Muscle of arm (tissue), 12 donors: ENCODE results near the gene ZEB1. TPM values are rescaled to one million over a fixed set of nuclear protein-coding genes. Genes with fewer than 3 reads are reported as not detected.
"Not testable (repeated sequence)": the region's sequence is repeated elsewhere in the genome, so short reads cannot be mapped to it uniquely, and the experiment has no call there.

ENCODE experiments used
- DNase-seq: peaks from one replicate; pipeline ENCODE4 v3.0.0-alpha.2; 2013
- polyA plus RNA-seq, 12 donors: library from polyadenylated mRNA; unstranded; fragments of 120-200 nt; gene quantifications; one replicate each; pipeline ENCODE4 v1.2.1, GENCODE V29; 2013; ENCODE audit not compliant: insufficient read length in 12 of 12

The ZEB1 gene
- polyA plus RNA-seq, 12 donors: 58.3 to 98.6 (median 76.7) TPM; not detected in 1

- DNase-seq: no peak
Observed at GRCh38 chr10:31317171-31317570, 1.8 kb upstream of the ZEB1 start.

GRCh38 chr10:31317652-31318381 is 1.2 kb upstream of the ZEB1 start:
- no peak for DNase-seq

GRCh38 chr10:31318382-31318853 is 598 bp upstream of the ZEB1 start:
- peak; percentile 64 for DNase-seq

- no peak for DNase-seq
Observed at GRCh38 chr10:31319602-31320549, 860 bp downstream of the ZEB1 start.

GRCh38 chr10:31320550-31321211 is 1.7 kb downstream of the ZEB1 start:
- DNase-seq: peak; percentile 68

- peak; percentile 40 for DNase-seq
Observed at GRCh38 chr10:31321396-31321941, 2.5 kb downstream of the ZEB1 start.

- DNase-seq: no peak
Observed at GRCh38 chr10:31322647-31323046, 3.6 kb downstream of the ZEB1 start.

- DNase-seq: no peak
Observed at GRCh38 chr10:31340343-31340742, 21.3 kb downstream of the ZEB1 start.

- DNase-seq: no peak
Observed at GRCh38 chr10:31341552-31341951, 22.5 kb downstream of the ZEB1 start.

GRCh38 chr10:31343009-31343408 is 24.0 kb downstream of the ZEB1 start:
- DNase-seq: no peak

GRCh38 chr10:31343551-31343950 is 24.5 kb downstream of the ZEB1 start:
- no peak for DNase-seq

- no peak for DNase-seq
Observed at GRCh38 chr10:31345886-31346285, 26.9 kb downstream of the ZEB1 start.

GRCh38 chr10:31346953-31347352 is 27.9 kb downstream of the ZEB1 start:
- no peak for DNase-seq

GRCh38 chr10:31347705-31348104 is 28.7 kb downstream of the ZEB1 start:
- DNase-seq: no peak

GRCh38 chr10:31350891-31351290 is 31.9 kb downstream of the ZEB1 start:
- DNase-seq: no peak

GRCh38 chr10:31352436-31353226 is 33.6 kb downstream of the ZEB1 start:
- DNase-seq: no peak

- no peak for DNase-seq
Observed at GRCh38 chr10:31353574-31353973, 34.6 kb downstream of the ZEB1 start.

- no peak for DNase-seq
Observed at GRCh38 chr10:31358688-31359330, 39.8 kb downstream of the ZEB1 start.

GRCh38 chr10:31359979-31360378 is 41.0 kb downstream of the ZEB1 start:
- DNase-seq: no peak

GRCh38 chr10:31361475-31361874 is 42.5 kb downstream of the ZEB1 start:
- not testable (repeated sequence) for DNase-seq
